Thoracic aorta (tissue), 2 donors: ENCODE measurements around the gene CORIN. TPM values are rescaled to one million over a fixed set of nuclear protein-coding genes. Genes with fewer than 3 reads are reported as not detected.

ENCODE experiments used
- ATAC-seq: fragments of 150-250 bp; one replicate; pipeline ENCODE4 v1.8.0; 2017; ENCODE audit warnings: low read depth; ENCODE audit not compliant: insufficient number of reproducible peaks, low FRiP score
- DNase-seq: peaks from one replicate; pipeline ENCODE4 v3.0.0-alpha.2; 2020; ENCODE audit warnings: low spot score
- H3K27ac ChIP-seq, 2 donors: fragments of 200-600 bp; sonication (generic); 1 replicate in 1 of 2; 2 replicates in 1 of 2; pipeline ENCODE4 v1.5.1; 2016; ENCODE audit warnings: mild to moderate bottlenecking in 2 of 2, moderate library complexity in 2 of 2
- H3K27me3 ChIP-seq: fragments of 200-600 bp; sonication (generic); replicated peaks from 2 replicates; pipeline ENCODE4 v1.6.0; 2016; ENCODE audit warnings: mild to moderate bottlenecking; ENCODE audit not compliant: insufficient read depth
- H3K36me3 ChIP-seq: fragments of 200-600 bp; sonication (generic); one replicate; pipeline ENCODE4 v1.5.1; 2016
- H3K4me1 ChIP-seq, 2 donors: fragments of 200-600 bp; sonication (generic); 1 replicate in 1 of 2; 2 replicates in 1 of 2; pipeline versions ENCODE4 v1.5.1 to v1.6.0; 2016; ENCODE audit warnings: low read depth in 2 of 2, mild to moderate bottlenecking in 1 of 2; ENCODE audit not compliant: control insufficient read depth in 1 of 2
- H3K4me3 ChIP-seq: fragments of 200-600 bp; sonication (generic); 2 replicates; pipeline ENCODE4 v1.5.1; 2016; ENCODE audit warnings: mild to moderate bottlenecking
- H3K9me3 ChIP-seq: fragments of 200-600 bp; sonication (generic); 2 replicates; pipeline ENCODE4 v1.5.1; 2016
- CTCF ChIP-seq: fragments of 200-600 bp; sonication (generic); IDR thresholded peaks from one replicate; pipeline ENCODE4 v1.5.1; 2019; ENCODE audit warnings: antibody characterized with exemption
- total RNA-seq, 2 donors: library from RNA; depleted of rRNA; stranded (reverse); fragments of >200 nt; gene quantifications; one replicate each; pipeline versions ENCODE4 v1.1.0 to v1.2.3, GENCODE V29; 2016

Gene CORIN
- total RNA-seq, 2 donors from 2014 or later: 0.63 to 1.9 TPM

GRCh38 chr4:47669946-47670345 is 167.9 kb downstream of the CORIN start:
- Histone ChIP-seq H3K9me3 (no peaks in the 10 kb centered on the region), H3K36me3 (no peaks in the 10 kb centered on the region), H3K4me1 (no peaks in the 10 kb centered on the region), H3K27ac (no peak overlapping the region), H3K27me3 (no peaks in the 10 kb centered on the region), H3K4me3 (no peak overlapping the region)
- ATAC-seq: no peak
- no peak for DNase-seq
- no peak for TF ChIP-seq CTCF

GRCh38 chr4:47668810-47669408 is 169.0 kb downstream of the CORIN start:
- ATAC-seq (peak; percentile 68), DNase-seq (no peak)
- no peaks in the 10 kb centered on the region for H3K36me3 ChIP-seq
- no peaks in the 10 kb centered on the region for H3K4me1 ChIP-seq
- peak; percentile 53 for TF ChIP-seq CTCF
- H3K27ac ChIP-seq: no peak overlapping the region
- no peaks in the 10 kb centered on the region for H3K9me3 ChIP-seq
- H3K27me3 ChIP-seq: no peaks in the 10 kb centered on the region
- no peak overlapping the region for H3K4me3 ChIP-seq

GRCh38 chr4:47668256-47668655 is 169.6 kb downstream of the CORIN start:
- Histone ChIP-seq H3K27ac (no peak overlapping the region), H3K9me3 (no peaks in the 10 kb centered on the region), H3K36me3 (no peaks in the 10 kb centered on the region), H3K27me3 (no peaks in the 10 kb centered on the region), H3K4me1 (no peaks in the 10 kb centered on the region), H3K4me3 (no peak overlapping the region)
- DNase-seq: no peak
- no peak for ATAC-seq
- TF ChIP-seq CTCF: no peak

GRCh38 chr4:47667552-47667951 is 170.3 kb downstream of the CORIN start:
- DNase-seq (no peak), ATAC-seq (no peak)
- Histone ChIP-seq H3K4me1 (no peaks in the 10 kb centered on the region), H3K36me3 (no peaks in the 10 kb centered on the region), H3K27me3 (no peaks in the 10 kb centered on the region), H3K9me3 (no peaks in the 10 kb centered on the region), H3K27ac (no peak overlapping the region), H3K4me3 (no peak overlapping the region)
- no peak for TF ChIP-seq CTCF

DNA sequence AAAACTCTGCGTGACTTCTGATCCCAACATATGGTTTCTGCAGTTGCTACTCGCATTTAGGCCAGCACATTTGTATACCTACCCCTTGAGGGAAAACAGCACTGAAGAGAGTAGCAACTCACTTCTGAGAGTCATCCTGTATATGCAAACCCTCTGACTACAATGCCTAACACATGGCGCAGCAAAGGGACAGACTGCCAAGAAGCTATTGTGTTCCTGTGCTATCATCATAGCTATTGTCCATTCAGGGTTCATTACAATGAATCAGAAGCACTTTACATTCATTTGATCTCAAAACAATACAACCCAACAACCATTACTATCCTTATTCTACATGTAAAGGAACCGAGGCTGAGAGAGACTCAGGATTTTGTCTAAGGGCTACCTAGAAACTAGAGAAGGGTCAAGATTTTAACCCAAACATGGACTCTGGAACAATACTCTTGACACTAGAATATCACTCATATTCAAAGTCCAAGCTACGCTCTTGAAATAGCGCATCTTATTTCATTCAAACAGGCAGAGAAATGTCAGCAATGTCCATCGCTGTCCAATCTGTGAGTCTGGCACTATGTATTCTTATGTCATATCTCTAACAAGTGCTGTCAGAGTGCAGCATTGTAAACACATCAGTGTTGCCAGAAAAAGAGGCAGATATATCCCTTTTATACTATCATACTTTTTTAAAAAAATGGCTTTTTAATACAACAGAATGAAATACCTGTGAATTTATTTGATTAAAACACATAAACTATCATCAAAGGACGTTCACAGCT is 173.6 kb downstream of the CORIN start:
- H3K4me3 ChIP-seq: no peak overlapping the region
- no peaks in the 10 kb centered on the region for H3K4me1 ChIP-seq
- no peaks in the 10 kb centered on the region for H3K27me3 ChIP-seq
- ATAC-seq (no peak), DNase-seq (no peak)
- no peak for TF ChIP-seq CTCF
- no peaks in the 10 kb centered on the region for H3K9me3 ChIP-seq
- no peak overlapping the region for H3K27ac ChIP-seq
- H3K36me3 ChIP-seq: no peaks in the 10 kb centered on the region
